GM19351 (cell line): Measurements from ENCODE around the gene HMCN2.

Experiments used
- ATAC-seq: cut with Tn5 transposase; IDR thresholded peaks from one replicate; pipeline ENCODE4 v1.9.1; 2021; ENCODE audit warnings: mild to moderate bottlenecking, moderate library complexity; ENCODE audit not compliant: unreplicated experiment

HMCN2 gene

DNA sequence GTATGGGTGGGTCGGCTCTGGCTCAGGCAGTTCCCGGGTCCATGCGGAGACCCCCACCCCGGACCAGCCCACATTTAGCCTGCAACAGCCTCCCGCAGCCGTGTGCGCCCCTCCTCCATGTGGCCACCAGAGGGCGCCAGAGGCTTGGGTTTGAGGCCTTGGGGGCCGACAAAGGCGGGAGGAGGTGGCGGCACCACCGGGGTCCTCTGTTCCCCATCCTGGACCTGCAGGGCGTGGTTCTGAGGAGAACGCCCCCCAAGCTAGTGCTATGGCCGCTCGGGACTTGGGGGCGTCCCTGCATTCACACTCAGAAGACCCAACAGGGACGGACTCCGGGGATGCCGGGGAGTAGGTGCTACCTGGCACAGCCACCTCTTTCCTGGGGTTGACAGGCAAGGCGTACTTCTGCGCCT is 195.7 kb downstream of the HMCN2 start:
- no peak for ATAC-seq

DNA sequence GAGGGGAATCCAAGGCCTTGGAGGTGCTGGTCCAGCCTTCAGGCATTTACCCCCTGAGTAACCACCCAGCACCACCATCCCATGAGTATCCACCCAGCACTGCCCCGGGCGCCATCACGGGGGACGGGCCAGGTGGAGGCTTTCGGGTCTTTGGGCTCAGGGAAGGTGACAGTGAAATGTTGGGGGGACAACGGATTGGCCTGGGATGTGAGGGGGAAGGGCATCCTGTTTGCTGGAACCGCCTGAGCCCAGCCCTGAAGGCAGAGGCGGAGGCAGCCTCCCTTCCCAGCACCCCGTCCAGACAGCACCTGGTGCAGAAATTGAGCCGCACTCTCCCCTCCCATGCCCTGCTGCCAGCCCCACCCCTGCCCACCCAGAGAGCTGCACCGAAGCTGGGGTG is 196.2 kb downstream of the HMCN2 start:
- ATAC-seq, result no peak

DNA sequence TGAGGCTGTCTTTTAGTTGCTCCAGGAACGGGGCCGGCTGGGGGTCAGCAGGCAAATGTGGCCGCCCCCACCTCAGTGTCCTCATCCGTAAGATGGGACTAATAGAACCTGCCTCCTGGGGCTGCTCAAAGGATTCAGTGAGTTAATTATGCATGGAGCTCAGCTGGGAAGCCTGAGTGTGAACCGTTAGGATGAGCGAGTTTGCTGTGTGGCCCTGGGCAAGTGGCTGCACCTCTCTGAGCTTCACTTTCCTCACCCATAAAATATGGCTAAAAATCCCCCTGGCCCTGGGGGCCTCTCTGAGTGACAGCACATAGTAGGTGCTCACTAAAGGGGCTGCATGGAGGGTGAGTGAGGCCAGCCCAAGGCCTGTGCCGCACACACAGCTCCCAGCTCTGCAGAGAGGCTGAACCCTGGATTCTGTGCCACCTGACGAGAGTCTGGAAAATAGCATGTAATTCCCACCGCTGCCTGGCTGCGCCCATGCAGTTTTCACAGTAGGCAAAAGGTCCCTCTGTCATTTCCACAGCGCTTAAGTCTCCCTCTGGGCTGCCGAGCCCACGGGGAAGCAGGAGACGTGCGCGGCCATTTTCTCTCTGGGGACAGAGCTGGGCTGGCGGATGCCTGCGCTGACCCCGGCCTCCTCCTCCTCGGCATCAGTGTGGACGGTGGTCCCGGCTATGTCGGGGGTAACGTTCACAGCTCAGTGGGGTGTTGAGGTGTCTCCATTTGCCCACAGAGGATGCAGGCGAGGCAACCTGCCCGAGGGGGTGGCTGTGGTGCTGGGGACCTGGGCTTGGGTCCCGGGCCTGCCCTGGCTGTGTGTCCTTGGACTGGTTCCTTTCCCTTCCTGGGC is 197.4 kb downstream of the HMCN2 start:
- ATAC-seq, result no peak

DNA sequence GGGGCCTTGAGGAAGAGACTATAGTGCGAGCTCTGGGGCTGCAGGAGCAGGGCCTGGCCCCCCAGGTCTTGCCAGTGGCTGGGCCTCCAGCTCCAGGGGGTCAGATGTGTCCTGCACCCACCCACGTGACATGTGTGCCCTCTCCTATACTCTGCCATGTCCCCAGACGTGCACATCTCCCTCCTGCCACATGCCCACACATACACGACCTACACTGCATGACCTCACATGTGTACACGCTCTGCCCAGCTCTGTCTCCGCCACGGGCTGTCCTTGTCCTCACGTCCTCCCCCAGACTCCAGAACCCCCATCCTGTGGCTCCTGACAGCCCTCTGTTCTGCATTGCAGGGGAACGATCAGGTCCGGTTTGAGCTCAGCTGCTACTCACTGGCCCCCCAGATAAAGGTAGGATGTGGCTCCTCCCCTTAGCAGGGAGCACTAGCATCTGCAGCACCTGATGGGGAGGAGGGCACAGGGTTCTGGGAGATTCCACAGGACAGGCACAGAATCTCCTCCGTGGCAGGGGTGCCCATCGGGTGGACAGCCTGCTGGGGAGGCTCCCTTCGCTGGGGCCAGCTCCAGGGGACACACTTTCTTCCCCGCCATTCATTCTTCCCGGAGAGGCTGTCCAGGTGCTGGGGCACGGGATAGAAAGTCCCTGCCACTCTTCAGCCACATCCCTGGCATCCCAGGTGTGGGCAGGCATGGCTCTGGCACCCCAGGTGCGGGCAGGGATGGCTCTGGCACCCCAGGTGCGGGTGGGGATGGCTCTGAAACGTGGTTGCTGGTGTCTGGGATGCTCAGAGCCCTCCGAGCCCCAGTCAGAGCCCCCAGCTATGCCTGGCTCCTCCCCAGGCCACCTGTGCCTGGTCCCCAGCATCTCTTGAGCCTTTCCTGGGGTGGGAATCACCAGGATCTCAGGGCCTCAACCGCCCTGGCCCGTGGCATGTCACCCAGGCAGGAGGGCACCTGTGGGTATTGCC is 198.5 kb downstream of the HMCN2 start:
- ATAC-seq, result no peak

DNA sequence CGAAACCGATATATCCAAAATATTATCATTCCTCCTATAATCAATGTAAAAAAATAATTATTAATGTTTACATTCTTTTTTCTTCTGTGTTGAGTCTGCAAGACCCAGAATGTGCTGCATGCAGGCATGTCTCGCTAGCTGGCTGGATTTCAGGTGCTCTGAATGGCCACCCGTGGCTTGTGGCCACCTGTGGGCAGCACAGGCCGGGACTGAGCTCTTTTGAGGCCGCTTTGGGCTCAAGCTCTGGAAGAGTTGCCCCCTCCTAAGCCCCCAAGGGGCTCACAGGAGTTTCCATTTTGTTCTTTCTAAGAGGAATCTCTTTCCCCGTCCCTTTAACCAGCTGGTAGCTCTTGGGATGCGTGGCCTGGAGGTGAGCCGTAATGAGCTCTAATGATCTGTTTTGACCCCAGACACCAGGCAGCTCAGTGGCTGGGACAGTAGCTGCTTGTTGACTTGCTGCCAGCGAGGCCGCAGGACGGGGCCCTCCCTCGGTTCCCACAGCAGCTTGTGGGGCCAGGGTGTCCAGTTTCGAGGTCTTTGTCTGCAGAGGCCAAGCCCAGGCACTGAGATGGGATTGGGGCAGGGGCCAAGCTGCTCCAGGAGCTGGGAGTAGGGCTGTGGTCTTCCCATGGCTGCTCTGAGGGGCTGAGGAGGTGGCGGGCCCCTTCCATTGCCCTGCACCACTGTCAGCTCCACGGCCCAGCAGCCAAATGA is 200.0 kb downstream of the HMCN2 start:
- ATAC-seq, result no peak

DNA sequence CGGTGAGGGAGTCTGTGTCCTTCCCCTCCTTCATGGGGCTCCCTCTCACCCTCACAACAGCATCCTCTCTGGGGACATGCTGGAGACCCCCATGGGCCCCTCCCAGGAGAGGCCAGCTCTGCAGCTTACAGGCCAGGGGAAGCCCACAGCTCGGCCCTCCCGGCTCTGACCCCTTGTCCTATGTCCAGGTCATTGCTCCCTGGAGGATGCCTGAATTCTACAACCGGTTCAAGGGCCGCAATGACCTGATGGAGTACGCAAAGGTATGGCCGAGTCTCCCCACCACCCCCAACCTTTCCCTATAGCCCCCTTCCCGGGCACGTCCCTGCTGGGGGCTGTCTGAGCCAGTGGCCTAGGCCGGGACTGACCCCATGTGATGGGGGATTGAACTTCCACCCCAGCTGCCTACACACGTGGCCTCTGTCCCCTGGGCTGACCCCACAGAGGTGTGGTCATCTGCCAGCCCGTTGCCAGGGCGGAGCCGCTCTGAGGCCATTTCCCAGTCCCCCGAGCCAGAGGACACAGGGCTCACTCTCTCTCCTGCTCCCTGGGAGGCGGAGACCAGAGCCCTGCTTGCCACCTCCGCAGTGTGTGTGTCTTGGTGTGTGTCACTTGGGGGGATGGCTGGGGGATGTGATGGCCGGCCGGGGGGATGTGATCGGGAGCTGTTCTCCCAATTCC is 201.1 kb downstream of the HMCN2 start:
- no peak for ATAC-seq

DNA sequence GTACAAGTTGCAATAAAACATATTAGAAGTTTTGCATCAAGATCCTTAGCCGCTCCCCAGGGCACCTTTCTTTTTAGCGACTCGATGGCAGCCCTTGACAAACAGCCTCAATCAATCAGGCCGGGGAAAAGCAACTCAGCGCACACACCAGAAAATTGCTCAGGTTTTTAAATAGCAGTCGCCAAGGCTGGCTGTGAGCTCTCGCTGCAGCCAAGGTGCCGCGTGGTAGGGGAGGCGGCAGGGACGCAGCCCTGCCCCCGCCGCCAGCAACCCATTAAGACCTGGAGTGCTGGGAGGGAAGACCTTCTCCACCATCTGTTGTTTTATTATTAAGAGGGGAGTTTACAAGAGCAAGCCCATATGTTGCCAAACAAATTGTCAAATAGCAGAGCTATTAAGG is 201.8 kb downstream of the HMCN2 start:
- no peak for ATAC-seq

DNA sequence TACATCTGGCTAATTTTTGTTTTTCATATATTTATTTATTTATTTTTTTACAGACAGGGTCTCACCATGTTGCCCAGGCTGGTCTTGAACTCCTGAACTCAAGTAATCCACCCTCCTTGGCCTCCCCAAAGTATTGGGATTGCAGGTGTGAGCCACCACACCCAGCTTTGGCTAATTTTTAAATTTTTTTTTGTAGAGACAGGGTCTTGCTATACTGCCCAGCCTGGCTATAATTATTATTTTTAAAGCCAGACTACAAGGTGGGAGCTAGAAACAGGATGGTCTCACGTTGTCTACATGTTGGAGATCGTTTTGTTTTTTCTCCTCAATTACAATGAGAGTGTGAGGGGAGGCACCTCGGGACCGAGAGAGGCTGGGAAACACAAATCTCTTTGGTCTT is 203.0 kb downstream of the HMCN2 start:
- ATAC-seq, result no peak

DNA sequence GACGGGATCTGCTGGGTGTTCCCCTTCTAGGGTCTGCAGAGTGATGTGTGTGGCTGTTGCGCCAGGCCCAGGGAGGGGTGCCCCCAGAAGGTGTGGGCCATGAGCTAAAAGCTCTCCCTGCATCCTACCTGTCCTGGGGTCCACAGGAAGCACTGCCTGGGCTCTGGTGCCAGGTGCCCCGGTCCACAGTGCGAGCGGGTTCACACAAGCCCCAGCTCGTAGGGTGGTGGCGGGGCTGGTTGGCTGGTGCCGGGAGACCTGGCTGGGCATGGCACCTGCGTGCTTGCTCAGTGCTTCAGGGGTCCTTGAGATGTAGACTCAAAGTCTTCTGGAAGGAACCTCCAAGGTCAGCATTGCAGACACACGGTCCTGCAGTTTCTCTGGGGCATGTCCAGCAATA is 204.7 kb downstream of the HMCN2 start:
- no peak for ATAC-seq

DNA sequence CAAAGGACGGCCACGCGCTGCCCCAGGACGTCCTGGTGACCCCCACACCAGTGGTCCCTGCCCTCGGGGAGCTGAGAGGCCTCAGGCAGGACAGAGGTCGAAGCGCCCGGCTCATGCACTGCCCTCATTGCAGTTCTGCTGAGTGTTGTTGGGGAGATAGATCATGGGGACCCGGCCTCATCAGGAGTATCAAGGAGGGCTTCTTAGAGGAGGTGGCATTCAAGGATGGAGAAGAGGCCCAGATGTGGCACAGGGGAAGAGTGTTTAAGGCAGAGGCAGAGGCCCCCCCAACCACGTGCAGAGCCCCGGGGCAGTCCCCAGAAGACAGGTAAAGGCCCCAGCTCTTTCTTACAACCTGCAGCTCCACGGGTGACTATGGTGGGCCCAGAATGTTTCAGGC is 205.4 kb downstream of the HMCN2 start:
- ATAC-seq, result no peak

DNA sequence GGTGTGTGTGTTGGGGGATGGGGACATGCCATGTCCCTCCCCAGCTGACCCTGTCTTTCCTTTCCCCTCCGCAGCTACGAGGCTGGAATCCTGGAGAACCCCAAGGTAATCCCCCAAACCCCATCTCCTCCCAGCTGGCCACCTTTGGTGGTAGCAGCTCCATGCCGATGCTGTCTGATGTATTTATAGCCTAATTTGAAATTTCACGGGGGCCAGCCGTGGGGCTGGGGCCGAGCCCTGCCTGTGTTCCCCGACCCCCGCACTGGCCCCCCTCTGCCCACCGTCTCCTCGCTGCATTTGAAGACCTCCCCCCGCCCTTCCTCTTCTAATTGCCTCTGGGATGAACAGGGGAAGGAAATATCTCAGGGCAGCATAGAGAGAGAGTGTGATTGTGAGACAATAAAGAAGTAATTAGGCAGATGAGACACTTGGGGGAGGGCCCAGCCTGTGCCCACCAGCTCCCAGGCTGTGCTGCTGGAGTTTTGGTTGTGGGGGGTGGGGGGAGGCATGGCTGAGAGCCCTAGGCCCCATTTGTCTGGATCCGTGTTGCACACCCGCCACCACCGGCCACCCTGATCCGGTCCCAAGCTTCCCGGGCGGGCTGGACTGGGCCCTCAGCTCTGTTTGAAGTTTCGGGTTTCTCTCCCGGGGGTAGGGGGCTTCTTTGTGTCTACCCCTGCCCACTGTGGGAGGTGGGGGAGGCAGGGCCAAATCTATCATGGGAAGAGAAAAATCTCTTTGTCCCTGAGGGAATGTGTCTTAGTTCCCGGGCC is 206.0 kb downstream of the HMCN2 start:
- ATAC-seq, result no peak

DNA sequence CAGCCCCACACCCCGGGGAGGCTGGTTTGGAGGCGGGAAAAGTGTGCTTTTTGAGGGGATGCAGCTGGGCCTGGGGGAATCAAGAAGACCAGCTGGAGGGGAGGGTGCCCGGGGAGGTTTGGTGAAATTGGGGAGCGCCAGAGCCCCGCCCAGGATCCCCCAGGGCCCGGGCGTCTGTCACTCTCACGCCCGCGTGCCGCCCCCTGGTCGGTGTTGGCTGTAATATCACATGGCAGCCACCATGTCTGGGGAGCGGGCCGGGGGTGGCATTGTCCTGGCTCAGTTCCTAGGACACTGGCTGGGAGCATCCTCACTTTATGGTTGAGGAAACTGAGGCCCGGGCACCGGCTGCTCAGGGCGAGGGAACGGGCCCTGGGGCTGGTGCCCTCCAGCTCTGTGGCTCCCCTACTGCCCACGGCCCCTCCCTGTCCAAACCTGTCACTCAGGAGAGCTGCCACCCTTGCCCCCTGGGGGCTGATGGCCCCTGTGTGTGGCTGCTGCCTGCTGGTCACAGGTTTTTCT is 206.7 kb downstream of the HMCN2 start:
- ATAC-seq, result no peak

DNA sequence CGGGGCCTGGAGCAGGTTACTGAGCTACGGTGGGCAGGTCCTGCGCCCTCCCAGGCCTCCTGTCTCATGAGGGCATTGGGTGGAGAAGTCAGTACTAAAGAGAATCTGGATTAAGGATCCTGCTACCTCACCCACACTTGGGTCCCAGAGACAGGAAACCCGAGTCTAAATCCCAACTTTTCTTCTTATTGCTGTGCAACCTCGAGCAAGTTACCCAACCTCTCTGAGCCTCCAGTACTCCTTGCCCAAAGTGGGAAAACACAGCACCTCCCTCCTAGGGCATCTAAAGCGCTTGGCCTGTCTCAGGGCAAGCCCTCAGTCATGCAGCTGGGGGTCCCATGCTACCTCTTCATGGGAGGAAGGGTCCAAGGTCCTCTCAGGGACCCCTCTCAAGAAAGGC is 207.4 kb downstream of the HMCN2 start:
- no peak for ATAC-seq

DNA sequence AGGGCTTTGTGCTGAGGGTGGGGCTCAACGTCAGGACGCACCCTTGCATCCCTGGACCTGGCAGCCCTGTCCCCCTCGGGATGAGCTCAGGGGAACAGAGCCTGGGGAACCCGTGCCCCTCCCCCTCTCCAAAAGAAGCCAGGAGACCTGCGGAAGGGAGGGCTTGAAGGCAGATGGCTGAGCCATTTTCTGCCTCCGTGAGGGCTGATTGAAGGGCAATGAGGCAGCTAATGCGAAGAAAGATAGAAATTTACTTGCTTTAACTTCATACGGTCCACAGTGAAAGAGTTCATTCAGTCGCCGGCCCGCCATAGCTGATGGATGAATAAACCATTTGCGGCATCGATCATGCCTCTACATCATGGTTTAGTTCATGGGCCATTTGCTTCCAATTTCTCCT is 208.0 kb downstream of the HMCN2 start:
- no peak for ATAC-seq

DNA sequence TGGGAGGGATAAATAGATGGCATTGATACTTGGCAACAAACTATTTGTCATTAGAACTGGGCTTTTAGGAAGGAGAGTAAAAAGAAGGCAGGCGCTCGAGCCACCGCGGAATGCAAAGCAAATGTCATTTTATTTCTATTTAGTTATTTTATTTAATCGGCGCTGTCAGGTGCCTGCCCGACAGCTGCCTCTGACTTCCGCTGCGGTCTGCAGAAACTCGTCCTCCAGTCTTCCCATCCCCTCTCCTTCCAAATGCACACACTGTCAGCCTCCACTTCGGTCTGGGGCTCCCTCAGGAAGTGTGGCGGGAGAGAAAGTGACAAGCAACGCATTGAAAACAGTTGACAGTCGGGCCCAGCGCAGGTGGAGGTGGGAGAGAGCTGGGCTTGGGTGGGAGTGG is 208.5 kb downstream of the HMCN2 start:
- ATAC-seq, result no peak

DNA sequence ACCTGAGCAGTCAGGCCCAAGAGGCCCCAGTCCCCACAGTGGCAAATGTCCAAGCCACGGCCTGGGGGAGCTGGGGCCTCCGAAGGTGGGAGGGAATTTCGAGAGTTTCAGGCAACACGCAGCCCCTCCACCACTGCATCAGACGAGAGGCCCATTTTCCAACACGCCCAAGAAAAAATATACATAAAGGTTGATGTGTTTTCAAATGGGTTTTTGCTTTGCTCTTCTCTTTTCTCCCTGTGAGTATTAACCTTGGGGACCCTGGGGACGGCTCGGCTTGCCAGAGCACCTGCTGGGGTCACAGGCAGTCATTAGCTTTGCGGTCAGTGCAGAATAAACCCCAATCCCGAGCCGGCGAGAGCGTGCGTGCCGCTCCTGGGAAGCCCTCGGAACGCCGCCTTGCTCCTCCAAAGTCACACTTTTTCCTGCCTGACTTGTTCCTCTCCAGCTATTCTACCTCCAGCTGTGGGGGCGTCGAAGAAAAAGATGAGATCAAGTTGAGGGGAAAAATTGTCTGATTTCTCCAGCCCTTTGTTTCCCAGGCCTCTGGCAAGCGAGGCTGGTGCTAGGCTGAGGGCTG is 210.7 kb downstream of the HMCN2 start:
- ATAC-seq, result no peak

DNA sequence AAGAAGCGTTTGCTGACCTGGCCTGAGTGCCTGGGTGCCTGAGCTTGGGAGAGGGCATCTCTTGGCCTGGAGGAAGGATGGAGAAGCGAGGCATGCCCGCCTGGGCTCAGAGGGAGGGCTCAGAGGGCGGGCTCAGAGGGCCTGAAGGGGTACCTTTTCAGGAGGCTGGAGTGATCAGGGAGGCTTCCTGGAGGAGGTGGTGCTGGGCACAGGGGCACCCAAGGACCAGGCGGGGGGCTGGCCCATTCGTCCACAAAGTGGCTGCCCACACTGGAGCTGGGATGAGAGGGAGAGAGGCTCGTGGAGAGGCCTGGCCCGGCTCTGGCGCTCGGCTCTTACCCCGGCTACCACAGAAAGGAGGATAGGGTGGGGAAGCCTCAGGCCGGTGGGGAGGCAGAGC is 212.0 kb downstream of the HMCN2 start:
- no peak for ATAC-seq

DNA sequence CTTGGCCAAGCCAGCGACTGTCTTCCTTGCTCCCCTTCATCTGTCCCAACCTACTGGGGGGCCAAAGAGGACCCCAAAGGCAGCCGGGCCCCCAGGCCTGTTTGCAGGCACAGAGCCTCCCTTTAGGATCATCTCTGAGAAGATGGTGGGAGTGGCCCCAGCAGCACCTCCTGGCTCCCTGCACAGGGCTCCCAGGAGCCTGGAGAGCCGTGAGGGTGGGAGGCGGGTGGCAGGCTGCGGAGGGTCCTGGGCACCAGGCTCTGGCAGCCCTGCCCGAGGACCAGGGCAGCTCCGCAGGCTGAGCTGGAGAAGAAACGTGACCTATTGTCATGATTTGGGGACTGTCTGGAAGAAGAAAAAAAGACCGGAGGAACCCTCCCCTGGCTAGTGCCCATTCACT is 212.6 kb downstream of the HMCN2 start:
- no peak for ATAC-seq
